Upper lobe of left lung (tissue), 4 donors: ENCODE data around the gene RBM34.

Experiments used
- CTCF ChIP-seq, 6 experiments: fragments of 450-650 bp in 4 of 6; fragments of 200-600 bp in 2 of 6; sonication (generic) in 2 of 6; IDR thresholded peaks; one replicate each; pipeline ENCODE4 v1.5.1; 2016 to 2019; ENCODE audit warnings: antibody characterized with exemption in 6 of 6
- EP300 ChIP-seq, 4 donors: sonication (generic); formaldehyde crosslinking; IDR thresholded peaks; one replicate each; pipeline ENCODE4 v1.5.1; 2017; ENCODE audit warnings: antibody characterized with exemption in 4 of 4, control low read depth in 2 of 4
- POLR2AphosphoS5 ChIP-seq, 2 donors: sonication (generic); formaldehyde crosslinking; IDR thresholded peaks; one replicate each; pipeline ENCODE4 v1.5.1; 2017; ENCODE audit warnings: antibody characterized with exemption in 2 of 2

DNA sequence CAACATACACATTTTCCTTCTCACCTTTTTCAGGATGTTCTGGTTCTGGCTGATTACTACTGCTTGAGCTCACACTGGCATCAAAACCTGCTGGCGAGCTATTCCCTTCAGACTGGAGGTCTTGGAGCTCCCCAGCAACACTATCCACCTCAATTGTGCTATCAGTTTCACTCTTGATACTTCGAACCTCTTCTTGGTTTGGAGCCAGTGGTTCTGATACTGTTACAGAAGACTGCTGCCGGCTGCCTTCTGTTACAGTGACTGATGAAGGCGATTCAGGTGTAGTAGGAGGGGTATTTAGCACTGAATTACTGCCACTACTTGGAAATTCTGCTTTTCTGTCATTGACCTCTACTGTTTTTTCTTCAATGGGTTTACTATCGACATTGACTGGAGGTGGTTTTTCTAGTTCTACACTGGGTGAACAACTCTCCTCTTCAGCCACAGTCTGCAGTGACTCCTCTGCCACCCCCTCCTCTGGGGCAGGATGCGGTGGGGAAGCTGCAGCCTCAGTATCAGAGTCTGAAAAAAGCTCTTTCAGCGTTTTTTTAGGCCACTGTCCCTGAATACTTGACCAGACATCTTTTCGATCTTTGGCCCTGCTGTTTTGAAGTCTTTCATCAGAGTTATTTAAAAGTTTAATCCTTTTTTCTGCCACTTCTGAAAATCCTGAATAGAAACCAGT is 20.7 kb upstream of the RBM34 start:
- TF ChIP-seq POLR2AphosphoS5 (IDR thresholded peaks at IDR 0.05) (no peak), CTCF (IDR thresholded peaks at IDR 0.05) (no peak), EP300 (IDR thresholded peaks at IDR 0.05) (no peak)
